Measurements from ENCODE around the gene GRM2.

DNA sequence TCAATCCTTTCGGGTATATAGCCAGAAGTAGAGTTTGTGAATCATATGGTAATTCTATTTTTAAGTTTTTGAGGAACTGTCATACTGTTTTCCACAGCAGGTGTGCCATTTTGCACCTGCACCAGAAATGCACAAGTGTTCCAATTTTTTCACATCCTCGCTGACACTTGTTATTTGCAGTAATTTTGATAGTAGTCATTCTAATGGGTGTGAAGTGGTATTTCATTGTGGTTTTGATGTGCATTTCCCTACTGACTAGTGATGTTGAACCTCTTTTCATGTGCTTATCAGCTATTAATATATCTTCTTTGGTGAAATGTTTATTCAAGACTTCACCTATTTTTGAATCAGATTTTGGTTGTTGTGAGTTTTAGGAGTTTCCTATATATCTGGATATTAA lies 29.1 kb downstream of the GRM2 start:
- TF ChIP-seq POLR2AphosphoS5 (IDR thresholded peaks at IDR 0.05): no peak
- TF ChIP-seq POLR2A (IDR thresholded peaks at IDR 0.05): no peak

Measured in prostate gland (tissue), 1 donor.